Suprapubic skin (tissue), 4 donors: ENCODE data around the gene MIS18BP1. TPM values are rescaled to one million over a fixed set of nuclear protein-coding genes. Genes with fewer than 3 reads are reported as not detected.
"Not testable (repeated sequence)": the region's sequence is repeated elsewhere in the genome, so short reads cannot be mapped to it uniquely, and the experiment has no call there.

ENCODE experiments used
- DNase-seq, 2 donors: peaks; one replicate each; pipeline ENCODE4 v3.0.0-alpha.2; 2019; ENCODE audit warnings: low spot score in 2 of 2
- H3K27ac ChIP-seq: fragments of 200-600 bp; sonication (generic); one replicate; pipeline ENCODE4 v1.5.1; 2019
- H3K27me3 ChIP-seq: fragments of 200-600 bp; sonication (generic); one replicate; pipeline ENCODE4 v1.5.1; 2019
- H3K36me3 ChIP-seq: fragments of 200-600 bp; sonication (generic); one replicate; pipeline ENCODE4 v1.5.1; 2019
- H3K4me1 ChIP-seq: fragments of 200-600 bp; sonication (generic); one replicate; pipeline ENCODE4 v1.5.1; 2019
- H3K4me3 ChIP-seq: fragments of 200-600 bp; sonication (generic); one replicate; pipeline ENCODE4 v1.5.1; 2019; ENCODE audit warnings: mild to moderate bottlenecking
- H3K9me3 ChIP-seq: fragments of 200-600 bp; sonication (generic); one replicate; pipeline ENCODE4 v1.5.1; 2019
- CTCF ChIP-seq, 2 donors: fragments of 200-600 bp in 1 of 2; fragments of 450-650 bp in 1 of 2; sonication (generic) in 1 of 2; IDR thresholded peaks; one replicate each; pipeline ENCODE4 v1.5.1; 2016 to 2019; ENCODE audit warnings: antibody characterized with exemption in 2 of 2, mild to moderate bottlenecking in 1 of 2, moderate library complexity in 1 of 2
- EP300 ChIP-seq: sonication (generic); formaldehyde crosslinking; IDR thresholded peaks from one replicate; pipeline ENCODE4 v1.6.1; 2017; ENCODE audit warnings: antibody characterized with exemption
- POLR2A ChIP-seq, 2 donors: fragments of 450-650 bp; IDR thresholded peaks; one replicate each; pipeline ENCODE4 v1.6.1; 2017; ENCODE audit warnings: antibody characterized with exemption in 2 of 2, mild to moderate bottlenecking in 2 of 2, moderate library complexity in 2 of 2
- POLR2AphosphoS5 ChIP-seq, 3 donors: sonication (generic); formaldehyde crosslinking; IDR thresholded peaks; one replicate each; pipeline ENCODE4 v1.6.1; 2017; ENCODE audit warnings: antibody characterized with exemption in 3 of 3
- WGBS: methylation state at CpG from one replicate; pipeline ENCODE4 v1.1.5; 2018; 5-methylcytosine and 5-hydroxymethylcytosine counted together
- total RNA-seq, 4 donors: library from RNA; depleted of rRNA; stranded (reverse); fragments of >200 nt; gene quantifications; one replicate each; pipeline ENCODE4 v1.1.0, GENCODE V29; 2016

The MIS18BP1 gene
- total RNA-seq, 4 donors from 2014 or later, result 23.7 to 28.6 (median 27.2) TPM

- 98% methylated on average over 4 of the region's 4 CpGs for WGBS
- Histone ChIP-seq H3K27ac (no peak overlapping the region), H3K4me1 (no peaks in the 10 kb centered on the region), H3K4me3 (no peak overlapping the region), H3K9me3 (no peaks in the 10 kb centered on the region), H3K27me3 (no peaks in the 10 kb centered on the region), H3K36me3 (peaks cover 68% of the 10 kb centered on the region)
- no peak for TF ChIP-seq CTCF (IDR thresholded peaks at IDR 0.05)
- TF ChIP-seq POLR2A (IDR thresholded peaks at IDR 0.05), result no peak
- TF ChIP-seq POLR2AphosphoS5 (IDR thresholded peaks at IDR 0.05), result no peak
- no peak for TF ChIP-seq EP300
- DNase-seq, result no peak
Measured at GRCh38 chr14:45227566-45227965, 25.4 kb downstream of the MIS18BP1 start.

GRCh38 chr14:45222485-45223262, 30.3 kb downstream of the MIS18BP1 start:
- TF ChIP-seq POLR2A (IDR thresholded peaks at IDR 0.05) (no peak), EP300 (no peak), CTCF (IDR thresholded peaks at IDR 0.05) (no peak), POLR2AphosphoS5 (IDR thresholded peaks at IDR 0.05) (no peak)
- H3K27ac ChIP-seq, result no peak overlapping the region
- no peaks in the 10 kb centered on the region for H3K9me3 ChIP-seq
- WGBS, result 82% methylated on average over 3 of the region's 3 CpGs
- no peak overlapping the region for H3K4me3 ChIP-seq
- H3K36me3 ChIP-seq, result peaks cover 43% of the 10 kb centered on the region
- no peaks in the 10 kb centered on the region for H3K27me3 ChIP-seq
- no peak for DNase-seq
- no peaks in the 10 kb centered on the region for H3K4me1 ChIP-seq

GRCh38 chr14:45214341-45214740, 38.7 kb downstream of the MIS18BP1 start:
- WGBS, result 93% methylated on average over 6 of the region's 6 CpGs
- H3K9me3 ChIP-seq, H3K4me3 ChIP-seq, H3K4me1 ChIP-seq, H3K27me3 ChIP-seq, H3K27ac ChIP-seq, DNase-seq: not testable (repeated sequence)
- peaks cover 71% of the 10 kb centered on the region for H3K36me3 ChIP-seq

- not testable (repeated sequence) for DNase-seq, H3K27me3 ChIP-seq, H3K9me3 ChIP-seq, H3K4me1 ChIP-seq, H3K27ac ChIP-seq, H3K4me3 ChIP-seq
- H3K36me3 ChIP-seq, result peaks cover 78% of the 10 kb centered on the region
- 100% methylated on average over 1 of the region's 1 CpG for WGBS
Measured at GRCh38 chr14:45213716-45214115, 39.3 kb downstream of the MIS18BP1 start.

- DNase-seq, result no peak
- no peak overlapping the region for H3K4me3 ChIP-seq
- TF ChIP-seq EP300, result no peak
- no peak for TF ChIP-seq POLR2A (IDR thresholded peaks at IDR 0.05)
- no peak for TF ChIP-seq POLR2AphosphoS5 (IDR thresholded peaks at IDR 0.05)
- TF ChIP-seq CTCF (IDR thresholded peaks at IDR 0.05), result no peak
- no peaks in the 10 kb centered on the region for H3K27me3 ChIP-seq
- WGBS, result 65% methylated on average over 3 of the region's 3 CpGs
- no peak overlapping the region for H3K27ac ChIP-seq
- no peaks in the 10 kb centered on the region for H3K4me1 ChIP-seq
- H3K36me3 ChIP-seq, result peaks cover 76% of the 10 kb centered on the region
- no peaks in the 10 kb centered on the region for H3K9me3 ChIP-seq
Measured at GRCh38 chr14:45212231-45212630, 40.8 kb downstream of the MIS18BP1 start.

GRCh38 chr14:45211295-45211694, 41.7 kb downstream of the MIS18BP1 start:
- Histone ChIP-seq H3K36me3 (peaks cover 79% of the 10 kb centered on the region), H3K4me1 (no peaks in the 10 kb centered on the region), H3K27ac (no peak overlapping the region), H3K4me3 (no peak overlapping the region), H3K9me3 (no peaks in the 10 kb centered on the region), H3K27me3 (no peaks in the 10 kb centered on the region)
- no peak for DNase-seq
- no peak for TF ChIP-seq CTCF (IDR thresholded peaks at IDR 0.05)
- no peak for TF ChIP-seq POLR2AphosphoS5 (IDR thresholded peaks at IDR 0.05)
- TF ChIP-seq POLR2A (IDR thresholded peaks at IDR 0.05), result no peak
- no peak for TF ChIP-seq EP300
- WGBS, result 60% methylated on average over 1 of the region's 1 CpG
